ENCODE measurements around the gene MTCL1. TPM values are rescaled to one million over a fixed set of nuclear protein-coding genes. Genes with fewer than 3 reads are reported as not detected.

MTCL1 gene
- total and polyA plus RNA-seq, 9 of the 15 experiments (the other 6 are each of a cell fraction or from before 2014, with no cell fraction given), result 0.21 to 7.4 (median 3.7) TPM

DNA sequence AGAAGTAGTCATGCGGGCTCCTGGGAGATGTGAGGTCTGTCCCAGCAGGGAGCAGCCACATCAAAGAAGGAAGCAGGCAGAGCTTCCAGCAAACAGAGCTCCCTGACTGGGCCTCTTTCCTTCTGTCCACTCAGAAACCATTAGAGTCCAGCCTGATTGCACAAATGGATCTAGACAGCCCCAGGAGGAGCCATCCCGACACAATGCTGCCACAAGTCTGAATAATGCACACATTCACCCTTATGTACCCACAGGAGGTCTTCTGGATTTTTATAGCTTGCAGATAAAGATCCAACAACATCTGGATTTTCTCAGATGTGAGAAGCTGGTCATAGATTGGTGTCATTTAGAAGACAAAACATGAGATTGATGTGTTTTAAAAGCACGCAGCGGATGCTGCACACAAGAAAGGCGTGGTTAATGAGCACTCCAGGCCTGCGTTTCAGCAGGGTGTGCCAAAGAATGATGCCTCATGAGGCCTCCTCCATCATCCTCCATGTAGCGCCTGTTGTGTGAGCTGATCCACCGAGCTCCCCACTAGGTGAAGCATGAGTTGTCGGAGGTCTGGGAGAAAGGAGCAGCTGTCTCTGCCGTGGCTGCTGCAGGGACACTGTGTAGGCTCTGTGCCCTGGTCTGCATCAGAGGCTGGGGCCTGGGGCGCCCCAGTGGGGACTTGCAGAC is 60.6 kb downstream of the MTCL1 start (continued):
- TF ChIP-seq ZBTB7A (IDR thresholded peaks at IDR 0.05; ENCODE audit: borderline replicate concordance, control insufficient read depth, low read depth, low read length) (no peak), BMI1 (IDR thresholded peaks at IDR 0.05; ENCODE audit: low read length) (no peak), AFF4 (CRISPR knock-in tag; IDR thresholded peaks at IDR 0.05) (no peak)

GRCh38 chr18:8766559-8767293 is 61.4 kb downstream of the MTCL1 start:
- Histone ChIP-seq H3K4me2 (ENCODE audit: insufficient read depth, low read length) (no peak overlapping the region), H2AFZ (ENCODE audit: low read depth, low read length) (no peak overlapping the region), H4K20me1 (replicated peaks; ENCODE audit: control insufficient read depth, insufficient read depth, low read length) (no peaks in the 10 kb centered on the region), H3K4me1 (replicated peaks in 1 of 2; ENCODE audit: control insufficient read depth in 2 of 2, insufficient read depth in 2 of 2, low read length in 2 of 2) (peaks cover 0 to 2% of the 10 kb centered on the region in 2 experiments; a peak in 1 of 5 replicates), H3K27me3 (ENCODE audit: control insufficient read depth in 2 of 2, insufficient read depth in 2 of 2, low read length in 2 of 2) (peaks cover 0 to under 1% of the 10 kb centered on the region in 2 experiments; a peak in 1 of 5 replicates), H3K9me1 (ENCODE audit: control insufficient read depth, insufficient read depth, low read length) (no peaks in the 10 kb centered on the region), H3K27ac (ENCODE audit: extremely low read depth, low read depth, low read length) (no peak overlapping the region), H3K36me3 (ENCODE audit: control insufficient read depth, insufficient read depth, low read length) (no peaks in the 10 kb centered on the region), H3K9ac (ENCODE audit: insufficient read depth in 1 of 2, low read depth in 2 of 2, low read length in 2 of 2) (no peak overlapping the region), H3K79me2 (ENCODE audit: control insufficient read depth, insufficient read depth, low read length) (no peaks in the 10 kb centered on the region), H3K9me3 (replicated peaks; ENCODE audit: control insufficient read depth, insufficient read depth, low read depth, low read length) (no peaks in the 10 kb centered on the region), H3K4me3 (no peak overlapping the region)
- ChIA-PET CTCF (ENCODE audit: low intra/inter-chr PET ratio) (no interaction called here), POLR2A (interaction anchor here (0.6 to 2.8 kb wide), 7 partner anchors 10 to 290 kb away, joined by 3 to 15 read pairs (median 3); no protein-coding TSS in a partner anchor)
- BruUV-seq (replicated peaks), result no TSS peak
- WGBS (ENCODE audit: insufficient coverage, low coverage, missing lambda C conversion rate), result 38% methylated on average over 2 of the region's 2 CpGs
- TF ChIP-seq TAL1 (IDR thresholded peaks at IDR 0.05) (no peak), NFATC3 (IDR thresholded peaks at IDR 0.05) (no peak), ZFP1 (CRISPR knock-in tag; IDR thresholded peaks at IDR 0.05) (no peak), ELF2 (CRISPR knock-in tag; IDR thresholded peaks at IDR 0.05) (no peak), ZBTB9 (CRISPR knock-in tag; IDR thresholded peaks at IDR 0.05) (no peak)
- TF ChIP-seq, protein P1, sequence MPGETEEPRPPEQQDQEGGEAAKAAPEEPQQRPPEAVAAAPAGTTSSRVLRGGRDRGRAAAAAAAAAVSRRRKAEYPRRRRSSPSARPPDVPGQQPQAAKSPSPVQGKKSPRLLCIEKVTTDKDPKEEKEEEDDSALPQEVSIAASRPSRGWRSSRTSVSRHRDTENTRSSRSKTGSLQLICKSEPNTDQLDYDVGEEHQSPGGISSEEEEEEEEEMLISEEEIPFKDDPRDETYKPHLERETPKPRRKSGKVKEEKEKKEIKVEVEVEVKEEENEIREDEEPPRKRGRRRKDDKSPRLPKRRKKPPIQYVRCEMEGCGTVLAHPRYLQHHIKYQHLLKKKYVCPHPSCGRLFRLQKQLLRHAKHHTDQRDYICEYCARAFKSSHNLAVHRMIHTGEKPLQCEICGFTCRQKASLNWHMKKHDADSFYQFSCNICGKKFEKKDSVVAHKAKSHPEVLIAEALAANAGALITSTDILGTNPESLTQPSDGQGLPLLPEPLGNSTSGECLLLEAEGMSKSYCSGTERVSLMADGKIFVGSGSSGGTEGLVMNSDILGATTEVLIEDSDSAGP (CRISPR knock-in tag; IDR thresholded peaks at IDR 0.05), result no peak
- intact Hi-C loops (cut with micrococcal nuclease), result no loop called here
- FAIRE-seq (no peak), DNase-seq (ENCODE audit: extremely low read depth in 1 of 4, low spot score in 3 of 4) (no peak), ATAC-seq (no peak)
- in situ Hi-C loops (cut with MboI), result no loop called here

Data from K562 (cell line).